ENCODE results near the gene MPHOSPH9.

Gene MPHOSPH9

GRCh38 chr12:123106640-123107359, 126.1 kb downstream of the MPHOSPH9 start:
- no peak overlapping the region for H3K4me3 ChIP-seq (ENCODE audit: low read length)
- DNase-seq (ENCODE audit: low read depth), result no peak
- no peak for TF ChIP-seq CTCF (conservative IDR thresholded peaks at IDR 0.05; ENCODE audit: low read length)

- DNase-seq (ENCODE audit: low read depth), result no peak
- H3K4me3 ChIP-seq (ENCODE audit: low read length), result no peak overlapping the region
- no peak for TF ChIP-seq CTCF (conservative IDR thresholded peaks at IDR 0.05; ENCODE audit: low read length)
Measured at GRCh38 chr12:123105211-123105826, 127.6 kb downstream of the MPHOSPH9 start.

- no peak for DNase-seq (ENCODE audit: low read depth)
- no peak overlapping the region for H3K4me3 ChIP-seq (ENCODE audit: low read length)
- no peak for TF ChIP-seq CTCF (conservative IDR thresholded peaks at IDR 0.05; ENCODE audit: low read length)
Measured at GRCh38 chr12:123104809-123105208, 128.1 kb downstream of the MPHOSPH9 start.
